Measurements from ENCODE around the gene NBEA. TPM values are rescaled to one million over a fixed set of nuclear protein-coding genes. Genes with fewer than 3 reads are reported as not detected.

The NBEA gene
- total and polyA plus RNA-seq, 2 experiments from 2014 or later = 9.1 to 29.1 TPM

GRCh38 chr13:35179920-35180663, 238.0 kb downstream of the NBEA start (continued):
- no peak for TF ChIP-seq ETS1 (IDR thresholded peaks at IDR 0.05)
- TF ChIP-seq CREB1 (CRISPR knock-in tag; IDR thresholded peaks at IDR 0.05; ENCODE audit: low read depth) = no peak
- no peak for TF ChIP-seq ZNF331 (CRISPR knock-in tag; IDR thresholded peaks at IDR 0.05; ENCODE audit: low read depth)
- TF ChIP-seq EZH2phosphoT487 (IDR thresholded peaks at IDR 0.05; ENCODE audit: unreplicated experiment) = no peak
- TF ChIP-seq JUNB (IDR thresholded peaks at IDR 0.05; ENCODE audit: unreplicated experiment) = no peak
- no peak for TF ChIP-seq NANOG (IDR thresholded peaks at IDR 0.05; ENCODE audit: borderline replicate concordance)
- no peak for TF ChIP-seq ZNF114 (CRISPR knock-in tag; IDR thresholded peaks at IDR 0.05)
- no peak for TF ChIP-seq CTCF (conservative IDR thresholded peaks at IDR 0.05; ENCODE audit: low read depth in 2 of 2)
- no peak for TF ChIP-seq STAT1 (IDR thresholded peaks at IDR 0.05; ENCODE audit: unreplicated experiment)
- no peak for TF ChIP-seq REST (IDR thresholded peaks at IDR 0.05; ENCODE audit: unreplicated experiment)

GRCh38 chr13:35190241-35190640, 248.2 kb downstream of the NBEA start:
- TF ChIP-seq ZNF462 (CRISPR knock-in tag; IDR thresholded peaks at IDR 0.05) = no peak
- no peak for TF ChIP-seq NANOG (IDR thresholded peaks at IDR 0.05; ENCODE audit: borderline replicate concordance)
- no peak for TF ChIP-seq ZNF114 (CRISPR knock-in tag; IDR thresholded peaks at IDR 0.05)
- TF ChIP-seq EZH2phosphoT487 (IDR thresholded peaks at IDR 0.05; ENCODE audit: unreplicated experiment) = no peak
- Histone ChIP-seq H3K27me3 (ENCODE audit: insufficient read depth) (no peaks in the 10 kb centered on the region), H3F3A (replicated peaks; ENCODE audit: low read depth) (no peaks in the 10 kb centered on the region), H3K4me1 (ENCODE audit: insufficient read depth) (no peaks in the 10 kb centered on the region), H3K4me3 (no peak overlapping the region), H3K27ac (ENCODE audit: low read depth) (no peak overlapping the region), H3K4me2 (no peak overlapping the region), H3K79me2 (replicated peaks; ENCODE audit: insufficient read depth) (no peaks in the 10 kb centered on the region), H3K36me3 (ENCODE audit: insufficient read depth) (no peaks in the 10 kb centered on the region), H4K20me1 (replicated peaks; ENCODE audit: insufficient read depth) (no peaks in the 10 kb centered on the region), H2AFZ (no peak overlapping the region), H3K9me2 (ENCODE audit: insufficient read depth) (no peaks in the 10 kb centered on the region)
- Mint-ChIP-seq H3K27ac (peak overlapping the region; percentile 87; the same call in 1 of the 2 replicates), H3K36me3 (ENCODE audit: low read depth) (peaks cover 11% of the 10 kb centered on the region; the same call in 2 of the 3 replicates), H3K4me1 (no peaks in the 10 kb centered on the region), H3K27me3 (ENCODE audit: insufficient read depth, low read depth, poor library complexity) (peaks cover 3% of the 10 kb centered on the region), H3K9me3 (no peaks in the 10 kb centered on the region), H3K4me3 (no peak overlapping the region)
- ATAC-seq (no peak), DNase-seq (ENCODE audit: low spot score) (no peak)

All from GM23338 (cell line).